ENCODE measurements around the gene SNX21.

DNA sequence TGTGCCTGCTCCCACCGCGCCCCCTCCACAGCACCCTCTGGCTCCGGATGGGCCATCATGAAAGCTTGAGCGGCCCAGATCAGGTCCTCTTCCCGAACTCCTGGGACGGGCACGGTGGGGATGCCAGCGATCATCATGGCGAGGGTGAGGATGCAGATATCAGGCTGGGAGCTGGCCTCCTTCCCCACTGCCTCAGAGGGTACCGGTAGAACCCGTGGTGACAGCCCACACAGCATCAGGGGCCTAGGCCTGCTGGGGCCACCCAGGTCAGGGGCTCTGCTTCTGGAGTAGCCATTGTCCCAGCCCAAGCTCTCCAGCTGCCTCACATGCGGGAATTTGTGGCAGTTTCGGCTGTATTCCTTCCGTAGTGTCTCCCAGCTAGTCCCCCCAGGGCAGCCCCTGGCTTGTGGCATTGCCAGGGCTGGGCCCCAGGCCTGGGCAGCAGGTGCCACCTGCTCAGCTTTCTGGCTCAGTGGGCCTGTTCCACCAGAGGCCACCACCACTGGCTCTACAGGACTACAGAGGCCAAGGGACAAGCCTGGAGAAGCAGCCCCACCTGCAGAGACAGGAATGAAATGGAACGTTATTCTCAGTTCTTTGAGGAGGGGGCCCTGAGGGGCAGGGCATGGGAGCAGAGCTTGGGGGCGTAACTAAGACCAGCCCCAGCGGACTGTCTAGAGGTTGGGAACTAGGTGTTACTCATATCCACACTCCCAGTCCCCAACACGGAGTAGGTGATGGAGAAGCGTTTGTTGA, 53.2 kb downstream of the SNX21 start:
- TF ChIP-seq, protein P1, sequence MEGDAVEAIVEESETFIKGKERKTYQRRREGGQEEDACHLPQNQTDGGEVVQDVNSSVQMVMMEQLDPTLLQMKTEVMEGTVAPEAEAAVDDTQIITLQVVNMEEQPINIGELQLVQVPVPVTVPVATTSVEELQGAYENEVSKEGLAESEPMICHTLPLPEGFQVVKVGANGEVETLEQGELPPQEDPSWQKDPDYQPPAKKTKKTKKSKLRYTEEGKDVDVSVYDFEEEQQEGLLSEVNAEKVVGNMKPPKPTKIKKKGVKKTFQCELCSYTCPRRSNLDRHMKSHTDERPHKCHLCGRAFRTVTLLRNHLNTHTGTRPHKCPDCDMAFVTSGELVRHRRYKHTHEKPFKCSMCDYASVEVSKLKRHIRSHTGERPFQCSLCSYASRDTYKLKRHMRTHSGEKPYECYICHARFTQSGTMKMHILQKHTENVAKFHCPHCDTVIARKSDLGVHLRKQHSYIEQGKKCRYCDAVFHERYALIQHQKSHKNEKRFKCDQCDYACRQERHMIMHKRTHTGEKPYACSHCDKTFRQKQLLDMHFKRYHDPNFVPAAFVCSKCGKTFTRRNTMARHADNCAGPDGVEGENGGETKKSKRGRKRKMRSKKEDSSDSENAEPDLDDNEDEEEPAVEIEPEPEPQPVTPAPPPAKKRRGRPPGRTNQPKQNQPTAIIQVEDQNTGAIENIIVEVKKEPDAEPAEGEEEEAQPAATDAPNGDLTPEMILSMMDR (IDR thresholded peaks at IDR 0.05): no peak
- no peak for TF ChIP-seq EZH2 (IDR thresholded peaks at IDR 0.05; ENCODE audit: borderline replicate concordance, insufficient read depth, low read depth, low read length, poor library complexity, severe bottlenecking)
